Panc1 (cell line): ENCODE measurements around the gene RIN2.

Source experiments
- REST ChIP-seq, 2 experiments: IDR thresholded peaks; 2 replicates each; pipeline ENCODE4 v1.6.1; 2011 to 2012; ENCODE audit warnings: low read depth in 2 of 2, control low read depth in 1 of 2, low read length in 1 of 2, mild to moderate bottlenecking in 1 of 2, moderate library complexity in 1 of 2; ENCODE audit not compliant: insufficient read depth in 1 of 2
- SIN3A ChIP-seq: IDR thresholded peaks from 2 replicates; pipeline ENCODE4 v1.6.1; 2012; ENCODE audit warnings: low read depth, mild to moderate bottlenecking, low read length, moderate library complexity, borderline replicate concordance; ENCODE audit not compliant: insufficient read depth

- TF ChIP-seq REST (IDR thresholded peaks at IDR 0.05; ENCODE audit: insufficient read depth in 1 of 2, low read depth in 2 of 2, low read length in 1 of 2), result no peak
- TF ChIP-seq SIN3A, result no peak
Measured at GRCh38 chr20:19793716-19794115, 35.7 kb downstream of the RIN2 start.
